ENCODE measurements around the gene JPH2. TPM values are rescaled to one million over a fixed set of nuclear protein-coding genes. Genes with fewer than 3 reads are reported as not detected.

Gene JPH2
- total and polyA plus RNA-seq, 2 of the 4 experiments (the other 2 are of a cell fraction), result 0.44 to 0.54 TPM

DNA sequence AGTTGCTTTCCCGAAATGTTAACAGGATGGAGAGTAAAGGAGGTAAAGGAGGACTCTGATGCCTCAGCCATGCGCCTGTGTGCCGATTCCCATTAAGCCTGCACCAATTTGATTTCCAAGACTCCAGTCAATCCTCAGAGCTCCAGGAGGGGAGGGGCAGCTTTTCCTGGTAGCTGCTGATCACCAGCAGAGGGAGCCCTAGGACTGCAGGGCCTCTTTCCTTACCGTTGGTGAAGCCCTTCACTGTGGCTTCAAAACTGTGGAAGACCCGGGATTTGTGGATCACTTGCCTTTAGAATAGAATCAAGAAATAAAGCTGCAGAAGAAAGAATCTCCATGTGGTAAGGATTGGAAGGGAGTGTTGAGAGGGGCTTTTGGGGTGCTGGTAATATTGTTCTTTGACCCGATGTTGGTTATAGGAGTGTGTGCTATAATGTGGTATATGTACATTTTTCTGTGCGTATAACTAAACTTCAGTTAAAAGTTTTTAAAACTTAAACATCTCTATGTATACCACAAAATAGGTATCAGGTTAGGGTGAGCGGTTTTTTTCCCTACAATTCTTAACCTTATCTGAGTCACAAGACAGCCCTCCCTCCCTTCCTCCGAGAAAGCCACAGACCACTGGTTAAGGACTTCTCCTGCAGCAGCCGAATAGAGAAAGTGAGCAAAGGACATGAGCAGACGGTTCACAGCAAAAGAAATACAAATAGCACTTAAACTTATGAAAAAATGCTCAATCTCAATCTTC lies 30.5 kb upstream of the JPH2 start:
- Histone ChIP-seq H2BK20ac (ENCODE audit: low read depth, low read length) (no peak overlapping the region), H3K9me1 (ENCODE audit: insufficient read depth, low read length) (no peaks in the 10 kb centered on the region), H3K4me3 (ENCODE audit: insufficient read depth, low read depth, low read length) (no peak overlapping the region), H2BK5ac (ENCODE audit: low read depth, low read length, poor library complexity, severe bottlenecking) (no peak overlapping the region), H3K23ac (ENCODE audit: low read depth, low read length) (no peak overlapping the region), H3K9me3 (ENCODE audit: control insufficient read depth, insufficient read depth, low read length) (no peaks in the 10 kb centered on the region), H3K79me1 (ENCODE audit: low read depth in 1 of 2, low read length in 2 of 2) (no peaks in the 10 kb centered on the region), H2BK15ac (ENCODE audit: low read depth, low read length) (no peak overlapping the region), H3K27me3 (ENCODE audit: control insufficient read depth, insufficient read depth, low read length) (no peaks in the 10 kb centered on the region), H3K4me1 (ENCODE audit: control insufficient read depth, insufficient read depth, low read length) (no peaks in the 10 kb centered on the region), H2BK120ac (ENCODE audit: low read depth, low read length) (no peak overlapping the region), H3K18ac (ENCODE audit: low read depth, low read length) (no peak overlapping the region), H3K4ac (ENCODE audit: low read depth, low read length) (no peak overlapping the region), H2AFZ (replicated peaks; ENCODE audit: low read length, poor library complexity) (no peak overlapping the region), H4K20me1 (ENCODE audit: insufficient read depth, low read length) (no peaks in the 10 kb centered on the region), H4K8ac (ENCODE audit: low read depth in 2 of 2, low read length in 2 of 2) (no peak overlapping the region), H3K56ac (ENCODE audit: extremely low read depth, insufficient read depth, low read length) (no peak overlapping the region), H2AK5ac (ENCODE audit: low read depth, low read length) (no peak overlapping the region), H4K91ac (ENCODE audit: insufficient read depth, low read depth, low read length) (no peak overlapping the region), H4K5ac (ENCODE audit: low read depth, low read length) (no peak overlapping the region), H3K9ac (ENCODE audit: low read depth, low read length) (no peak overlapping the region), H3K27ac (ENCODE audit: insufficient read depth, low read length) (no peak overlapping the region), H3K36me3 (ENCODE audit: control insufficient read depth, insufficient read depth, low read length) (no peaks in the 10 kb centered on the region), H3K14ac (replicated peaks; ENCODE audit: low read depth, low read length) (no peak overlapping the region), H2AK9ac (replicated peaks; ENCODE audit: low read depth, low read length, poor library complexity) (peak overlapping the region; percentile 42), H3K4me2 (ENCODE audit: low read depth, low read length) (no peak overlapping the region)
- 0% methylated on average over 1 of the region's 11 CpGs; no CpG with 5 or more reads in 1 of the 2 experiments for WGBS, 2 experiments (ENCODE audit: extremely low coverage in 2 of 2, insufficient read length in 1 of 2)
- TF ChIP-seq RFX5 (IDR thresholded peaks at IDR 0.05; ENCODE audit: low read depth, low read length), result no peak
- no peak for TF ChIP-seq NFE2L2 (IDR thresholded peaks at IDR 0.05; ENCODE audit: low read depth, low read length)
- TF ChIP-seq POLR2A (IDR thresholded peaks at IDR 0.05; ENCODE audit: low read depth, low read length), result no peak
- TF ChIP-seq CTCF (conservative IDR thresholded peaks at IDR 0.05; ENCODE audit: low read depth, low read length), result peak; percentile 88
- no peak for TF ChIP-seq FOS (IDR thresholded peaks at IDR 0.05; ENCODE audit: low read depth, low read length)
- no peak for TF ChIP-seq BHLHE40 (IDR thresholded peaks at IDR 0.05; ENCODE audit: low read depth, low read length)
- TF ChIP-seq MAZ (IDR thresholded peaks at IDR 0.05; ENCODE audit: borderline replicate concordance, low read depth, low read length), result peak; percentile 52; the same call in 1 of the 2 replicates
- no peak for TF ChIP-seq RCOR1 (IDR thresholded peaks at IDR 0.05; ENCODE audit: insufficient replicate concordance, low read length)
- TF ChIP-seq SMC3 (IDR thresholded peaks at IDR 0.05; ENCODE audit: low read depth, low read length), result peak; percentile 82
- TF ChIP-seq RAD21 (IDR thresholded peaks at IDR 0.05; ENCODE audit: low read length), result peak; percentile 88
- TF ChIP-seq MAFK (IDR thresholded peaks at IDR 0.05; ENCODE audit: low read depth, low read length), result no peak
- peak; percentile 67 for DNase-seq
- in situ Hi-C loops (cut with MboI; ENCODE audit: low sequenced_read_pairs), result loop anchor here (5.0 to 10.0 kb wide), 3 partner anchors 95 to 387 kb away; partner anchors contain the start of genes FITM2 and TTPAL
- ChIA-PET CTCF (interaction anchor here (0.6 to 3.5 kb wide), 10 partner anchors 9 to 244 kb away, joined by 3 to 52 read pairs (median 3); partner anchors contain the start of gene FITM2), POLR2A (ENCODE audit: unreplicated experiment) (no interaction called here)
- dilution Hi-C loops (cut with HindIII; ENCODE audit: low sequenced_read_pairs, unreplicated experiment), result no loop called here
- intact Hi-C loops (cut with micrococcal nuclease), result loop anchor here (1.0 to 10.0 kb wide), 5 partner anchors 94 to 667 kb away; partner anchors contain the start of genes FITM2 and YWHAB
- ATAC-seq (ENCODE audit: low read depth), result peak; percentile 88
- no TSS peak for BruUV-seq (replicated peaks)
